H1 (cell line): ENCODE results near the gene RETREG1.

Source experiments
- CEBPB ChIP-seq: IDR thresholded peaks from 2 replicates; pipeline ENCODE4 v1.6.1; 2012; ENCODE audit warnings: low read depth, low read length
- CTCF ChIP-seq, 3 experiments: IDR thresholded peaks; 1 replicate in 2 of 3; 2 replicates in 1 of 3; pipeline versions ENCODE4 v1.5.1 to v1.6.1; 2011; ENCODE audit warnings: low read length in 3 of 3, mild to moderate bottlenecking in 3 of 3, inconsistent platforms in 2 of 3, low read depth in 1 of 3, moderate library complexity in 1 of 3; ENCODE audit not compliant: insufficient read depth in 1 of 3; ENCODE audit errors: control extremely low read depth in 1 of 3
- EP300 ChIP-seq, 2 experiments: IDR thresholded peaks; 1 replicate in 1 of 2; 2 replicates in 1 of 2; pipeline ENCODE4 v1.6.1; 2011 to 2012; ENCODE audit warnings: low read depth in 2 of 2, low read length in 2 of 2, mild to moderate bottlenecking in 2 of 2, borderline replicate concordance in 1 of 2, inconsistent platforms in 1 of 2, moderate library complexity in 1 of 2
- EZH2 ChIP-seq: fragments of 200-600 bp; sonication (generic); IDR thresholded peaks from 2 replicates; pipeline ENCODE4 v1.7.1; 2012; ENCODE audit warnings: low read depth, mild to moderate bottlenecking, moderate library complexity, low read length, inconsistent platforms; ENCODE audit not compliant: severe bottlenecking
- JUND ChIP-seq: IDR thresholded peaks from 2 replicates; pipeline ENCODE4 v1.6.1; 2011; ENCODE audit warnings: mild to moderate bottlenecking, improper control_type of control experiment, low read length
- MAFK ChIP-seq: IDR thresholded peaks from 2 replicates; pipeline ENCODE4 v1.6.1; 2012; ENCODE audit warnings: low read depth, mild to moderate bottlenecking, improper control_type of control experiment, low read length
- PHF8 ChIP-seq: fragments of 200-600 bp; sonication (generic); conservative IDR thresholded peaks from 2 replicates; pipeline ENCODE4 v1.7.1; 2012; ENCODE audit warnings: low read depth, mild to moderate bottlenecking, inconsistent platforms, low read length, moderate library complexity
- POLR2A ChIP-seq, 2 experiments: IDR thresholded peaks; 1 replicate in 1 of 2; 2 replicates in 1 of 2; pipeline ENCODE4 v1.6.1; 2011; ENCODE audit warnings: low read depth in 2 of 2, low read length in 2 of 2, mild to moderate bottlenecking in 2 of 2; ENCODE audit errors: control extremely low read depth in 1 of 2
- RNF2 ChIP-seq: fragments of 200-900, 300-1000 bp; sonication (generic); IDR thresholded peaks from 2 replicates; pipeline ENCODE4 v1.7.1; 2016; ENCODE audit warnings: borderline replicate concordance, low read depth, mild to moderate bottlenecking, antibody characterized with exemption, low read length; ENCODE audit not compliant: poor library complexity, severe bottlenecking; ENCODE audit errors: missing control alignments
- SRF ChIP-seq: IDR thresholded peaks from 2 replicates; pipeline ENCODE4 v1.6.1; 2011; ENCODE audit warnings: mild to moderate bottlenecking, low read depth, low read length, moderate library complexity
- TAF1 ChIP-seq: IDR thresholded peaks from 2 replicates; pipeline ENCODE4 v1.6.1; 2011; ENCODE audit warnings: mild to moderate bottlenecking, low read depth, low read length

GRCh38 chr5:16446993-16447392, 169.8 kb downstream of the RETREG1 start:
- TF ChIP-seq SRF (no peak), CTCF (IDR thresholded peaks at IDR 0.05; ENCODE audit: control extremely low read depth in 1 of 3, insufficient read depth in 1 of 3, low read depth in 1 of 3, low read length in 3 of 3) (no peak), EP300 (IDR thresholded peaks at IDR 0.05; ENCODE audit: borderline replicate concordance in 1 of 2, low read depth in 2 of 2, low read length in 2 of 2) (no peak), MAFK (no peak), POLR2A (IDR thresholded peaks at IDR 0.05; ENCODE audit: control extremely low read depth in 1 of 2, low read depth in 2 of 2, low read length in 2 of 2) (no peak), TAF1 (no peak), RNF2 (no peak), PHF8 (no peak), JUND (no peak), CEBPB (no peak), EZH2 (no peak)
